Ishikawa (cell line): ENCODE results near the gene CHD2.

Experiments
- CEBPB ChIP-seq: IDR thresholded peaks from 2 replicates; pipeline ENCODE4 v1.6.1; 2012
- EGR1 ChIP-seq: IDR thresholded peaks from 2 replicates; pipeline ENCODE4 v1.6.1; 2012
- EP300 ChIP-seq: IDR thresholded peaks from 2 replicates; pipeline ENCODE4 v1.6.1; 2012; ENCODE audit warnings: borderline replicate concordance
- MAX ChIP-seq: IDR thresholded peaks from 2 replicates; pipeline ENCODE4 v1.6.1; 2012
- NFIC ChIP-seq: IDR thresholded peaks from 2 replicates; pipeline ENCODE4 v1.6.1; 2012
- RAD21 ChIP-seq: IDR thresholded peaks from 2 replicates; pipeline ENCODE4 v1.6.1; 2012; ENCODE audit warnings: low read depth
- REST ChIP-seq: IDR thresholded peaks from 2 replicates; pipeline ENCODE4 v1.6.1; 2012; ENCODE audit warnings: low read depth, mild to moderate bottlenecking
- TAF1 ChIP-seq: IDR thresholded peaks from 2 replicates; pipeline ENCODE4 v1.6.1; 2012; ENCODE audit warnings: low read depth, mild to moderate bottlenecking
- TCF12 ChIP-seq: IDR thresholded peaks from 2 replicates; pipeline ENCODE4 v1.6.1; 2012; ENCODE audit warnings: low read depth
- TEAD4 ChIP-seq: IDR thresholded peaks from 2 replicates; pipeline ENCODE4 v1.6.1; 2012
- USF1 ChIP-seq: IDR thresholded peaks from 2 replicates; pipeline ENCODE4 v1.6.1; 2012
- YY1 ChIP-seq: IDR thresholded peaks from 2 replicates; pipeline ENCODE4 v1.6.1; 2012; ENCODE audit warnings: low read depth

- TF ChIP-seq CEBPB: no peak
- no peak for TF ChIP-seq YY1
- no peak for TF ChIP-seq RAD21
- TF ChIP-seq REST: no peak
- no peak for TF ChIP-seq NFIC
- TF ChIP-seq MAX: no peak
- TF ChIP-seq TEAD4: no peak
- TF ChIP-seq EP300: no peak
- no peak for TF ChIP-seq TAF1
- TF ChIP-seq USF1: no peak
- TF ChIP-seq TCF12: no peak
- no peak for TF ChIP-seq EGR1
Measured at GRCh38 chr15:93029214-93029835, 129.2 kb downstream of the CHD2 start.
